ENCODE data around the gene HOGA1.

HOGA1 gene

GRCh38 chr10:97651773-97652172 lies 67.6 kb downstream of the HOGA1 start:
- Histone ChIP-seq H3K36me3 (ENCODE audit: control insufficient read depth, insufficient read depth, low read length) (peaks cover 8% of the 10 kb centered on the region), H3K27me3 (replicated peaks; ENCODE audit: control insufficient read depth, insufficient read depth, low read length) (no peaks in the 10 kb centered on the region), H3K4me3 (replicated peaks; ENCODE audit: low read depth, low read length) (no peak overlapping the region)
- no peak for TF ChIP-seq CTCF (IDR thresholded peaks at IDR 0.05; ENCODE audit: insufficient read depth, low read length, poor library complexity, severe bottlenecking)
- DNase-seq (ENCODE audit: extremely low read depth, insufficient read length) = no peak

- no peak for TF ChIP-seq CTCF (IDR thresholded peaks at IDR 0.05; ENCODE audit: insufficient read depth, low read length, poor library complexity, severe bottlenecking)
- Histone ChIP-seq H3K27me3 (replicated peaks; ENCODE audit: control insufficient read depth, insufficient read depth, low read length) (no peaks in the 10 kb centered on the region), H3K36me3 (ENCODE audit: control insufficient read depth, insufficient read depth, low read length) (peaks cover 8% of the 10 kb centered on the region), H3K4me3 (replicated peaks; ENCODE audit: low read depth, low read length) (no peak overlapping the region)
- DNase-seq (ENCODE audit: extremely low read depth, insufficient read length) = no peak
Observed at GRCh38 chr10:97656777-97657176, 72.6 kb downstream of the HOGA1 start.

- no peak overlapping the region for H3K4me3 ChIP-seq (replicated peaks; ENCODE audit: low read depth, low read length)
- no peak for DNase-seq (ENCODE audit: extremely low read depth, insufficient read length)
- TF ChIP-seq CTCF (IDR thresholded peaks at IDR 0.05; ENCODE audit: insufficient read depth, low read length, poor library complexity, severe bottlenecking) = no peak
- no peaks in the 10 kb centered on the region for H3K27me3 ChIP-seq (replicated peaks; ENCODE audit: control insufficient read depth, insufficient read depth, low read length)
- peaks cover 9% of the 10 kb centered on the region for H3K36me3 ChIP-seq (ENCODE audit: control insufficient read depth, insufficient read depth, low read length)
Observed at GRCh38 chr10:97659589-97659988, 75.4 kb downstream of the HOGA1 start.
